GM10266 (cell line): ENCODE results near the gene ASB16.
A peak's percentile ranks its signal among the peaks of the same experiment; 100 is the strongest.

ENCODE experiments used
- DNase-seq: peaks from one replicate; pipeline ENCODE4 v3.0.0; 2012; ENCODE audit errors: extremely low spot score
- TF ChIP-seq, protein P1 (sequence below): IDR thresholded peaks from 2 replicates; pipeline ENCODE4 v1.5.1; 2012; ENCODE audit warnings: mild to moderate bottlenecking, low read depth; ENCODE audit not compliant: control insufficient read depth, insufficient read depth; ENCODE audit errors: missing control alignments

ASB16 gene

DNA sequence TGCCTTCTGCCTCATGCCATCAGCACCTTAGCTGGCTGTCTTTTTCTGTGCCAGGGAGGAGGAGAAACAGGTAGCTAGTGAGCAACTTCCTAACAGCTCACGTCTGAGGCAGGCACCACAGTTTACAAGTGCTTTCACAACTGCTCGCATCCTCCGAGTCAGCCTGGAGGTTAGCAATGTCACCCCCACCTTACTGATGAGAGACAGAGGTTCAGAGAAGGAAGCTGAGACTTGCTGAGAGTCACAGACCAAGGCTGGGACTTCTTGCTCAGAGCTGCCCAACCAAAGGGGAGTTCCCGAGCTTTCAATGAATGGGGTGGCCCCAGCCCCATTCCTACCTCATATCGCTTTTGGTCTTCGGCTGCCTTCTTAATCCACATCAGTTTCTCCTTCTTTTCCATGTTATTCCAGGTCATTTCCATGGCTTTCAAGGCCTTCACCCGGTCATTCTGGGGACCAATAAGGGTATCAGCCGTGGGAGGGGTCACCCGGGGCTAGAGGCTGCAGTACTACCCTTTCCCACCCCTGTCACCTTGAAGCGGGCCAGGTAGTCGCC lies 39.4 kb downstream of the ASB16 start:
- TF ChIP-seq, protein P1, sequence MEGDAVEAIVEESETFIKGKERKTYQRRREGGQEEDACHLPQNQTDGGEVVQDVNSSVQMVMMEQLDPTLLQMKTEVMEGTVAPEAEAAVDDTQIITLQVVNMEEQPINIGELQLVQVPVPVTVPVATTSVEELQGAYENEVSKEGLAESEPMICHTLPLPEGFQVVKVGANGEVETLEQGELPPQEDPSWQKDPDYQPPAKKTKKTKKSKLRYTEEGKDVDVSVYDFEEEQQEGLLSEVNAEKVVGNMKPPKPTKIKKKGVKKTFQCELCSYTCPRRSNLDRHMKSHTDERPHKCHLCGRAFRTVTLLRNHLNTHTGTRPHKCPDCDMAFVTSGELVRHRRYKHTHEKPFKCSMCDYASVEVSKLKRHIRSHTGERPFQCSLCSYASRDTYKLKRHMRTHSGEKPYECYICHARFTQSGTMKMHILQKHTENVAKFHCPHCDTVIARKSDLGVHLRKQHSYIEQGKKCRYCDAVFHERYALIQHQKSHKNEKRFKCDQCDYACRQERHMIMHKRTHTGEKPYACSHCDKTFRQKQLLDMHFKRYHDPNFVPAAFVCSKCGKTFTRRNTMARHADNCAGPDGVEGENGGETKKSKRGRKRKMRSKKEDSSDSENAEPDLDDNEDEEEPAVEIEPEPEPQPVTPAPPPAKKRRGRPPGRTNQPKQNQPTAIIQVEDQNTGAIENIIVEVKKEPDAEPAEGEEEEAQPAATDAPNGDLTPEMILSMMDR = no peak
- DNase-seq = peak; percentile 77

DNA sequence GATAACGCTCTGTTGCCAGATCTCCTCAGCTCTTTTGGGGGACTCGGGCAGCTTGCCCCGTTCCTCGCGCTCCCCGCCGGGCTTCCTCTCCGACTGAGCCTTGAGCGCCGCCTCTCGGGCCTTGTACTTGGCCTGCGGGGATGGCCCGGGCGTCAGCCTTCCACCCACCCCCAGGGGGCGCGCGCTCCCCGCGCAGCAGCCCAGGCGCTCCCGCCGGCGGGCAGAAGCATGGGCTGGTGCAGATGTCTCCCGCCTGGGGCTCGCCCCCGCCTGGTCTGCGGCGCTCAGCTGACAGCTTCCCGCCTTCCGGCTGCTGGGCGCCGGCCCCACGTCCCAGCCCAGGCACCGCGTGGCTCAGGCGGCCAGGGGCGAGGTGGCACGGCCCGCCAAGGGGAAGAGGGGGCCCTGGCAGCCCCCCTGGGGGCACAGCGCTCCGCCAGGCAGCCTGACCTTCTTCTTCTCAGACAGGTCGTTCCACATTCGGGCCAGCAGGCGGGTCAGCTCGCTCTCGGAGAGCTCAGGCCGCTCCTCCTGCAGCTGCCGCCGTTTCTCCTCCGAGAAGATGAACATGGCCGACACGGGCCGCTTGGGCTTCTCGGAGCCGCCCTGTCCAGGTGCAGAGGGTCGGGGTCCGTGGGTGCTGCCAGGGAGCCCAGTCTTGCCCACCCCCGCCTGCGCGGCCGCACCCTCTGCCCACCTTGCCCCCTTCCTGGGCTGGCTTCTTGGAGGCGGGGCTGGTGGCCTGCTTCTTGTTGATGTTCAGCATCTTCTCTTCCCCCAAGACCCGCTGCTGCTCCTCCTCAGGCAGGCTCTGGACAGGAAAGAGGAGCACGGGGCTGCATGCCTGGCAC lies 40.1 kb downstream of the ASB16 start:
- TF ChIP-seq, protein P1 = peak; percentile 99
- DNase-seq = peak; percentile 95

DNA sequence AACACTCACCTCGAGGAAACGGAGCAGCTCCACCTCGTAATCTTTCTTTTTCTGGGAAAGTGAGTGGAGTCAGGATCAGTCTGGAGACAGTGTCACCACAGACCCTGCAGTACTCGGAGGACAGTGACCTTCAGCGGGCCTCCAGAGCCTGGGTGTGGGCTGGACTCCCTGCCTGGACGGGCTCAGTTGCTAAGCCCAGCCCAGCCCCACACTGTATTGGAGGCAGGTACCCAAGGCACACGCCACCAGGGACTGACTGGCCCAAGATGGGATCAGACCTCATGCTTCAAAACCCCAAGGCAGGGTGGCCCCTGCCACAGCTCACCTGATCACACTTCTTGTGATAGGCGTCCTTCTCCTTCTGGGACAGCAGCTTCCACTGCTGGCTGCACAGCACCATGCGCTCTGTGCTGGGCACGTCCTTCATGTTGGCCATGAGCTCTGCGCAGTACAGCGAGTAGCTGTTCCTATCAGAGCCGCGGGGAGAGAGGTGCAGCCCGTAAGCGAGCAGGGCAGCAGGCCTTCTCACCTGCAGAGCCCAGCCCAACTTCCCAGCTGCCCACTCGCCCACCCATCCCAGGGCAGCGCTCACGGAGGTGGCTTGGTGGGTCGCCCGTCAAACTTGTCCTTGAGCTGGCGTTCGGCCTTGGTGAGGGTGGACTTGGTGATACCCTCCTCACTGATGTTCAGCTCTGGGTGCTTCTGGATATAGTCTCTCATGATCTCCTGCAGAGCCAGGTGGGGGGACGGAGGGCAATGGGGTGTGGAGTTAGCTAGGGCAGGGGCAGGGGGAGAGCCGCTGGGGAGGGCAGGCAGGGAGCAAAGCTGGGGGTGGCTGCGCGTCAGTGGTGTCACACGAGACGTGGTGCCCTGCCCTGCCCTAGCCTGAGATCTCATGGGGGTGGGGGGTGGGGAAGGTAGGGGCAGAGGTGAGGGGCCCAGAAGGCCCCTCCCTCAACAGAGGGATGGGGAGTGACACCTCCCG lies 41.1 kb downstream of the ASB16 start:
- TF ChIP-seq, protein P1 = no peak
- DNase-seq = no peak

DNA sequence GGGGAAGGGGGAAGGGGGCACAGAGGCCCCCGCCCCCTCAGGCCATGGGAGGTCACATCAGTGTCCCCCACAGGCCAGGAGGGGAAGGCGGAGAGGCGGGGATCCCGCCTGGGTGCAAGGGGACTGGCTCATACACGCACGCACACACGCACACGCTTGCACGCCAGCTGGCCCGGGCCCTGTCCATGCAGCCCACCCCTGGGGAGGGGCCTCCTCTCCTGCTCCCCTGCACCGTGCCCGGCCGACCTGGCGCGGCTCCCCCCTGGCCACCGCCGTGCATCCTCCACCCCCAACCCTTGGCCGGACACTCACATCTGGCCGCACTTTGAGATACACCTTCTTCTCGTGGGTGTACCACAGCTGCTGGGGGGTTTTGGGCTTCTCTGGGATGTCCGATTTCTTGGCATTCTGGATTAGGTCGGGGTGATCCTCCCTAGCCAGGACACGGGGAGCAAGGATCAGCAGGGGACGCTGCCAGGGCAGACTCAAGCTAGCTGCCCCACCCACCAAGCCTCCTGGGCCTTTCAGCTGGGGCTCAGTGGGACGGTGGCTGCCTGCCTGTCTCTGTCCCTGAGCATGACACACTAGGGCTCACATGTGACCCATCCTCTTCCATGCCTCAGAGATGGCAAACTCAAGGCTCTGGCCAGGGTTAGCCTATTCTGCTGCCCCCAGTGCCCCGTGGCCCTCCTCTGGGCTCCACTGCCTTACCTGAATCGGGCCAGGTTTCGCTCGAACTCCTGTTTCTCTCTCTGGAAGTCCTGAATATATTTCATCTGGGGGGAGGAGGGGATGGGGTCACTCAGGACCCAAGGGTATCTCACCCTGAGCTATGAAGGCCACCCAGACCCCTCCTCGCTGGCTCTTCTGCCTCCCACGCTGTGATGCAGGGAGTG lies 42.3 kb downstream of the ASB16 start:
- TF ChIP-seq, protein P1 = no peak
- no peak for DNase-seq

DNA sequence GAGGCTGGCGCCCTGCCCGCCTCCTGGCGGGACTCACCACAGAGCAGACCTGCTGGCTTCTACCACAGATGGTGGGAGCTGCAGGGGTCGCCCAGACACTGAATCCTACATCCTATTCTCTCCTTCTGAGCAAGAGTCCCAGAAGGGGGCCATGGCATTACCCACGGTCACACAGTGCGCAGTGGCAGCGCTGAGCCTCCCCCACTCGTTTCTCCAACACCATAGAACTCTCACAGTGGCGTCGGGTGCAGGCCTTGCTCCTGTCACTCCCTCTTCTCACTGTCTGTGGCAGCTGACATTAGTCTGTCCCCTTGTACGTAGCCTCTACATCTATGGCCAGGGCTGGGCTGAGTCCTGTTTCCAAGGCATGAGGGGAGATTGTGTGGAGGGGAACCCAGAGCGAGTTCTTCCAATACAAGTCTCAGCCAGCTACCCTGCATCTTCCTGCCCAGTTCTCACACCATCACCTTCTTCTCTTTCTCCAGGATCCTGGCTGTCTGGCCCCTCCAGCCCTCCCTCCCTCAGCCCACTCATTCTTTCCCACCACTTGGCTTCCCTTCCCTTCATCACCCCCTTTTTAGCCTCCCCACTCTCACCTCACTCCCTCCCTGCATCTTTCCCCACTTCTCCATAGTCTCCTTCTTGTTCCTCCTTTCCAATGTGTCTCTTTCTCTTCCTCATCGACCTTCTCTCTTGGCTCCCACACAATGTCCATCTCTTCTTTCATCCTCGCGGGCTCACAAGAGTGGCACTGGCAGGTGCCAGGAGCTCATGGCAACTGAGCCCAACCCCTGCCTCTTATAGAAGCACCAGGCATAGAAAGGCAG lies 43.1 kb downstream of the ASB16 start:
- TF ChIP-seq, protein P1 = no peak
- no peak for DNase-seq

DNA sequence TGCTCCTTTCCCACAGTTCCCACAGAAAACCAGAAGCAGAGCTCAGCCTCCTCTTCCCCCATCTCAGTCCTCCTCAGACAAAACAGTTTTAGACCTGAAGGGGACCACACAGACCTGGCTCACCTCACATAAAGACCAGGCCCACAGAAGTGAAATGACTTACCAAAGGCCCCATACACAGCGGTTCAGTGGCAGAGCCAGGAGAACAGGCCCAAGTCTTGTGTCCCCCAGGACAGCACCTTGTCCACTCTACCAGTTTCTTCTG lies 43.7 kb downstream of the ASB16 start:
- TF ChIP-seq, protein P1 = no peak
- DNase-seq = no peak
